ENCODE measurements around the gene IFNGR1. TPM values are rescaled to one million over a fixed set of nuclear protein-coding genes. Genes with fewer than 3 reads are reported as not detected.

IFNGR1 gene
- polyA plus RNA-seq, 2 of the 4 experiments (the other 2 are of a cell fraction), result 31.2 to 54.9 TPM

DNA sequence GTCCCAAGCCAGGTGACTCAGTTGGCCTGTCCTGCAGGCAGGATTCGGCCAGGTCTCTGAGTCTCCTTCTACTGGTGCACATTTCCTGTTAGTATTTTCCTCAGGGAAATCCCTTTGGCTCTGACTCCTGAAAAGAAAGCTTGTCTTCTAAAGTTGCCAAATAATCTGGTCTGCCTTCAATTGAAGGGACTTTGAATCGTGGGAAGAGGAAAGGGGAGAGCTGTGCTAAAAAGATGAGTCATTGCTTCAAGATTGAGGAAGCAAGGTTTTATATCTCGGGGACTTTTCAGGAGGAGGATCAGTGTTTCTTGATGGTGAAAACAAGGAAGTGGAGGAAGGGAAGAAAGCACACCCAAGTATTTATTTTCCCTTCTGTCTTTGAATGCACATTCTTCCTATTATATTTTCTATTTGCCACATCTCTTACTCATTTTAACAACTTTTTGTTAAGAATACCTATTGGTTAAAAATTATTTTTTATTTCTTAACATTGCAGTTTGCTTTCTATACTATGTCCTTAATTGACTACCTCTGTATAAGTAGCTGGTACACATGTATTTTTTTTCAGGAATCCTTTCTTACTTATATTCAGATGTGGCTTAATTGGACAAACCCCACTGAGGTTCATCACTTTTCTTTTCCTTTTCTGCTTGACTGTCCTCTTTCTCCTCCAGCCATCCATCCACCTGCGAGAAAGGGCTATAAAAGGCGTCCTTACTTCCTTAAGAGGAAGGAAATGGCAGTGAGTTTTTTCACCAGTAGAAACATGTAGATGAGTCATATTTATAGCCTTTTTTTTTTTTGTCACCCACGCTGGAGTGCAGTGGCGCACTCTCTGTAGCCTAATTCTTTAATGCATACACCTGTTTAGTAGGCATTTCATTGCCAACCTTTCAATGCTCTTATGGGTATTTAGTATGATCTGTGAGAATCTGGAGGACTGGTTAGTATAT is 15.0 kb upstream of the IFNGR1 start (continued):
- no peak for TF ChIP-seq RCOR1 (IDR thresholded peaks at IDR 0.05; ENCODE audit: low read depth, low read length)
- TF ChIP-seq EHF (CRISPR knock-in tag; IDR thresholded peaks at IDR 0.05), result no peak
- no peak for TF ChIP-seq ZFP36 (IDR thresholded peaks at IDR 0.05; ENCODE audit: borderline replicate concordance, partially characterized antibody)
- TF ChIP-seq HOXB13 (CRISPR knock-in tag; IDR thresholded peaks at IDR 0.05; ENCODE audit: low read depth), result no peak
- no peak for TF ChIP-seq RFX5 (IDR thresholded peaks at IDR 0.05)
- no peak for TF ChIP-seq RARB (CRISPR knock-in tag; IDR thresholded peaks at IDR 0.05)
- TF ChIP-seq MAFK (IDR thresholded peaks at IDR 0.05; ENCODE audit: partially characterized antibody), result peak; percentile 70
- no peak for TF ChIP-seq TP53 (CRISPR knock-in tag; IDR thresholded peaks at IDR 0.05)
- TF ChIP-seq ZSCAN20 (CRISPR knock-in tag; IDR thresholded peaks at IDR 0.05), result 0 out of 2 replicates have a peak, but pooled peaks have one; percentile 22
- no peak for TF ChIP-seq HOXA7 (CRISPR knock-in tag; IDR thresholded peaks at IDR 0.05)
- TF ChIP-seq FOSL2 (IDR thresholded peaks at IDR 0.05), result 0 out of 2 replicates have a peak, but pooled peaks have one; percentile 30
- peak; percentile 88 for TF ChIP-seq FOSL2 (CRISPR knock-in tag; IDR thresholded peaks at IDR 0.05)

DNA sequence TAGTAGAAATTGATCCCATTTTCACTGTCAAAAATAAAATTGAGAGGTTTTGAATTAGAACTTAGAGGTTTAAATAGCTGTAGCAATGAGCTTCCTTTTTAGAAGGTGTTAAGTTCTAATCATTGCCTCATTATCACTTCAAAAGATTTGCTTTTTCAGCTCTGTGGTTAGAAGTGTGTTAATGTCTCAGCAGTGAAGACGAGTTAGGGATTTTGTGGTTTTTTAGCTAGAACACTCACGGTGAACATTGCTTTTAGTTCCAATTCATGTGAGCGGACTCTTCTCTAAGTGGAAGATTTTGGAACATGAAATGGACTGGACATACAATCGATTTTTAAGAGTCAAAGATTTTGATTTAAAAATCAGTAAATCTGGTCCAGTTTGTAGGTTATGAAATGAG is 12.7 kb upstream of the IFNGR1 start:
- ATAC-seq (no peak), FAIRE-seq (no peak)
- CTCF ChIA-PET, result interaction anchor here (1.3 to 1.4 kb wide), 2 partner anchors 11 to 30 kb away, joined by 3 to 4 read pairs; no protein-coding TSS in a partner anchor

More for the DNA sequence above, 12.7 kb upstream of the IFNGR1 start:
- no peak overlapping the region for H3K4me3 ChIP-seq
- no peaks in the 10 kb centered on the region for H3K9me3 ChIP-seq
- H3K4me2 ChIP-seq, result no peak overlapping the region
- DNase-seq (ENCODE audit: low read depth in 1 of 2, low spot score in 1 of 2), result no peak
- no peak overlapping the region for H3K27ac ChIP-seq
- TF ChIP-seq ZFP36 (IDR thresholded peaks at IDR 0.05; ENCODE audit: borderline replicate concordance, partially characterized antibody) (no peak), RCOR1 (IDR thresholded peaks at IDR 0.05; ENCODE audit: low read depth, low read length) (no peak), EHMT2 (IDR thresholded peaks at IDR 0.05; ENCODE audit: low read depth) (no peak), CBX8 (IDR thresholded peaks at IDR 0.05) (no peak), KDM1A (IDR thresholded peaks at IDR 0.05; ENCODE audit: low read depth) (no peak), ESRRA (IDR thresholded peaks at IDR 0.05; ENCODE audit: borderline replicate concordance, low read length) (no peak), HOXA7 (CRISPR knock-in tag; IDR thresholded peaks at IDR 0.05) (no peak), HOXB5 (CRISPR knock-in tag; IDR thresholded peaks at IDR 0.05) (no peak), HDAC2 (IDR thresholded peaks at IDR 0.05) (no peak), RNF2 (IDR thresholded peaks at IDR 0.05; ENCODE audit: borderline replicate concordance, low read depth) (no peak), MAZ (IDR thresholded peaks at IDR 0.05; ENCODE audit: borderline replicate concordance, low read depth, low read length) (no peak), NFE2L2 (conservative IDR thresholded peaks at IDR 0.05; ENCODE audit: low read length) (no peak), POLR2AphosphoS2 (conservative IDR thresholded peaks at IDR 0.05; ENCODE audit: low read length) (no peak)
- TF ChIP-seq, protein P1, sequence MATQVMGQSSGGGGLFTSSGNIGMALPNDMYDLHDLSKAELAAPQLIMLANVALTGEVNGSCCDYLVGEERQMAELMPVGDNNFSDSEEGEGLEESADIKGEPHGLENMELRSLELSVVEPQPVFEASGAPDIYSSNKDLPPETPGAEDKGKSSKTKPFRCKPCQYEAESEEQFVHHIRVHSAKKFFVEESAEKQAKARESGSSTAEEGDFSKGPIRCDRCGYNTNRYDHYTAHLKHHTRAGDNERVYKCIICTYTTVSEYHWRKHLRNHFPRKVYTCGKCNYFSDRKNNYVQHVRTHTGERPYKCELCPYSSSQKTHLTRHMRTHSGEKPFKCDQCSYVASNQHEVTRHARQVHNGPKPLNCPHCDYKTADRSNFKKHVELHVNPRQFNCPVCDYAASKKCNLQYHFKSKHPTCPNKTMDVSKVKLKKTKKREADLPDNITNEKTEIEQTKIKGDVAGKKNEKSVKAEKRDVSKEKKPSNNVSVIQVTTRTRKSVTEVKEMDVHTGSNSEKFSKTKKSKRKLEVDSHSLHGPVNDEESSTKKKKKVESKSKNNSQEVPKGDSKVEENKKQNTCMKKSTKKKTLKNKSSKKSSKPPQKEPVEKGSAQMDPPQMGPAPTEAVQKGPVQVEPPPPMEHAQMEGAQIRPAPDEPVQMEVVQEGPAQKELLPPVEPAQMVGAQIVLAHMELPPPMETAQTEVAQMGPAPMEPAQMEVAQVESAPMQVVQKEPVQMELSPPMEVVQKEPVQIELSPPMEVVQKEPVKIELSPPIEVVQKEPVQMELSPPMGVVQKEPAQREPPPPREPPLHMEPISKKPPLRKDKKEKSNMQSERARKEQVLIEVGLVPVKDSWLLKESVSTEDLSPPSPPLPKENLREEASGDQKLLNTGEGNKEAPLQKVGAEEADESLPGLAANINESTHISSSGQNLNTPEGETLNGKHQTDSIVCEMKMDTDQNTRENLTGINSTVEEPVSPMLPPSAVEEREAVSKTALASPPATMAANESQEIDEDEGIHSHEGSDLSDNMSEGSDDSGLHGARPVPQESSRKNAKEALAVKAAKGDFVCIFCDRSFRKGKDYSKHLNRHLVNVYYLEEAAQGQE (IDR thresholded peaks at IDR 0.05), result no peak
- TF ChIP-seq, protein P2, sequence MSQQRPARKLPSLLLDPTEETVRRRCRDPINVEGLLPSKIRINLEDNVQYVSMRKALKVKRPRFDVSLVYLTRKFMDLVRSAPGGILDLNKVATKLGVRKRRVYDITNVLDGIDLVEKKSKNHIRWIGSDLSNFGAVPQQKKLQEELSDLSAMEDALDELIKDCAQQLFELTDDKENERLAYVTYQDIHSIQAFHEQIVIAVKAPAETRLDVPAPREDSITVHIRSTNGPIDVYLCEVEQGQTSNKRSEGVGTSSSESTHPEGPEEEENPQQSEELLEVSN (IDR thresholded peaks at IDR 0.05; ENCODE audit: borderline replicate concordance, low read depth), result no peak
- POLR2A ChIA-PET, result no interaction called here
- H3K4me1 ChIP-seq, result peaks cover 37% of the 10 kb centered on the region
- 77% methylated on average over 4 of the region's 4 CpGs for WGBS (ENCODE audit: missing lambda C conversion rate)
